Astrocyte (in vitro differentiated cells and primary cell): ENCODE measurements around the gene CEBPG. TPM values are rescaled to one million over a fixed set of nuclear protein-coding genes. Genes with fewer than 3 reads are reported as not detected.

ENCODE experiments used
- DNase-seq: peaks from one replicate; pipeline ENCODE4 v3.0.0-alpha.2; 2010; ENCODE audit warnings: low read depth
- FAIRE-seq: peaks from 2 replicates; lab custom pipeline; 2011; peaks lifted over from hg19 to GRCh38; lab: Jason Lieb, UNC
- H2AFZ ChIP-seq: 2 replicates; pipeline ENCODE4 v1.6.0; 2012; ENCODE audit warnings: low read depth, low read length, inconsistent platforms
- H3K27ac ChIP-seq: 2 replicates; pipeline ENCODE4 v1.5.1; 2011; ENCODE audit warnings: low read depth, low read length, inconsistent platforms
- H3K27me3 ChIP-seq: 2 replicates; pipeline ENCODE4 v1.6.0; 2011; ENCODE audit warnings: low read length, inconsistent platforms; ENCODE audit not compliant: insufficient read depth
- H3K36me3 ChIP-seq: 2 replicates; pipeline ENCODE4 v1.5.1; 2011; ENCODE audit warnings: low read length, inconsistent platforms; ENCODE audit not compliant: insufficient read depth
- H3K4me1 ChIP-seq: 2 replicates; pipeline ENCODE4 v1.5.1; 2011; ENCODE audit warnings: low read length, inconsistent platforms; ENCODE audit not compliant: insufficient read depth
- H3K4me2 ChIP-seq: 2 replicates; pipeline ENCODE4 v1.6.0; 2012; ENCODE audit warnings: low read length, inconsistent platforms
- H3K4me3 ChIP-seq: 2 replicates; pipeline ENCODE4 v1.5.1; 2011; ENCODE audit warnings: low read depth, mild to moderate bottlenecking, low read length, inconsistent platforms; ENCODE audit not compliant: insufficient read depth
- H3K79me2 ChIP-seq: 2 replicates; pipeline ENCODE4 v1.6.0; 2012; ENCODE audit warnings: mild to moderate bottlenecking, low read length, inconsistent platforms; ENCODE audit not compliant: insufficient read depth
- H3K9ac ChIP-seq: 2 replicates; pipeline ENCODE4 v1.6.0; 2012; ENCODE audit warnings: mild to moderate bottlenecking, low read length, inconsistent platforms
- H3K9me3 ChIP-seq: 2 replicates; pipeline ENCODE4 v1.5.1; 2012; ENCODE audit warnings: low read depth, mild to moderate bottlenecking, low read length, inconsistent platforms; ENCODE audit not compliant: insufficient read depth
- H4K20me1 ChIP-seq: 2 replicates; pipeline ENCODE4 v1.6.0; 2012; ENCODE audit warnings: low read length, inconsistent platforms; ENCODE audit not compliant: insufficient read depth
- H3K27ac Mint-ChIP-seq: one replicate; pipeline ENCODE4 v1.8.0; 2021; ENCODE audit warnings: mild to moderate bottlenecking, mixed read lengths; ENCODE audit not compliant: unreplicated experiment
- H3K27me3 Mint-ChIP-seq: one replicate; pipeline ENCODE4 v1.8.0; 2021; ENCODE audit warnings: low read depth, mixed read lengths; ENCODE audit not compliant: unreplicated experiment
- H3K36me3 Mint-ChIP-seq: one replicate; pipeline ENCODE4 v1.8.0; 2021; ENCODE audit warnings: low read depth, mixed read lengths; ENCODE audit not compliant: unreplicated experiment
- H3K4me1 Mint-ChIP-seq: one replicate; pipeline ENCODE4 v1.8.0; 2021; ENCODE audit warnings: low read depth, mixed read lengths; ENCODE audit not compliant: unreplicated experiment
- H3K4me3 Mint-ChIP-seq: one replicate; pipeline ENCODE4 v1.8.0; 2021; ENCODE audit warnings: mild to moderate bottlenecking, moderate library complexity, mixed read lengths; ENCODE audit not compliant: unreplicated experiment
- H3K9me3 Mint-ChIP-seq: one replicate; pipeline ENCODE4 v1.8.0; 2021; ENCODE audit warnings: mild to moderate bottlenecking, mixed read lengths; ENCODE audit not compliant: unreplicated experiment
- CTCF ChIP-seq: IDR thresholded peaks from 2 replicates; pipeline ENCODE4 v1.5.1; 2011; ENCODE audit warnings: low read depth, mild to moderate bottlenecking, inconsistent platforms, low read length, moderate library complexity; ENCODE audit not compliant: insufficient read depth
- EZH2 ChIP-seq: IDR thresholded peaks from 2 replicates; pipeline ENCODE4 v1.6.1; 2012; ENCODE audit warnings: mild to moderate bottlenecking, low read length, inconsistent platforms; ENCODE audit not compliant: insufficient read depth
- total RNA-seq: library from RNA; stranded (reverse); gene quantifications from 2 replicates; pipeline ENCODE4 v1.2.1, GENCODE V29; 2021

The CEBPG gene
- total RNA-seq, 1 donor from 2014 or later: 31.7 TPM

GRCh38 chr19:33335446-33335845 is 38.1 kb upstream of the CEBPG start:
- Histone ChIP-seq H3K27ac (no peak overlapping the region), H3K4me2 (no peak overlapping the region), H3K27me3 (no peaks in the 10 kb centered on the region), H2AFZ (no peak overlapping the region), H3K9ac (no peak overlapping the region), H3K79me2 (no peaks in the 10 kb centered on the region), H4K20me1 (no peaks in the 10 kb centered on the region), H3K36me3 (no peaks in the 10 kb centered on the region), H3K4me3 (no peak overlapping the region), H3K9me3 (no peaks in the 10 kb centered on the region), H3K4me1 (no peaks in the 10 kb centered on the region)
- H3K27ac Mint-ChIP-seq: no peak overlapping the region
- TF ChIP-seq EZH2: no peak
- no peak for TF ChIP-seq CTCF
- peaks cover 10% of the 10 kb centered on the region for H3K27me3 Mint-ChIP-seq
- no peak overlapping the region for H3K4me3 Mint-ChIP-seq
- DNase-seq (no peak), FAIRE-seq (no peak)
- H3K36me3 Mint-ChIP-seq: no peaks in the 10 kb centered on the region
- H3K4me1 Mint-ChIP-seq: no peaks in the 10 kb centered on the region
- H3K9me3 Mint-ChIP-seq: peaks cover 3% of the 10 kb centered on the region

GRCh38 chr19:33339016-33339984 is 34.2 kb upstream of the CEBPG start:
- H3K4me3 ChIP-seq: no peak overlapping the region
- no peak overlapping the region for H3K27ac ChIP-seq
- H3K4me1 Mint-ChIP-seq: no peaks in the 10 kb centered on the region
- H3K4me2 ChIP-seq: no peak overlapping the region
- TF ChIP-seq CTCF (no peak), EZH2 (no peak)
- no peak for FAIRE-seq
- no peak overlapping the region for H2AFZ ChIP-seq
- H3K27me3 ChIP-seq: peaks cover 2% of the 10 kb centered on the region
- no peaks in the 10 kb centered on the region for H3K9me3 ChIP-seq
- H3K36me3 ChIP-seq: no peaks in the 10 kb centered on the region
- no peaks in the 10 kb centered on the region for H4K20me1 ChIP-seq
- H3K9ac ChIP-seq: no peak overlapping the region
- no peak overlapping the region for H3K27ac Mint-ChIP-seq
- no peaks in the 10 kb centered on the region for H3K36me3 Mint-ChIP-seq
- H3K79me2 ChIP-seq: no peaks in the 10 kb centered on the region
- DNase-seq: no peak
- H3K4me3 Mint-ChIP-seq: no peak overlapping the region
- peaks cover 25% of the 10 kb centered on the region for H3K27me3 Mint-ChIP-seq
- no peaks in the 10 kb centered on the region for H3K4me1 ChIP-seq
- no peaks in the 10 kb centered on the region for H3K9me3 Mint-ChIP-seq

GRCh38 chr19:33340991-33341390 is 32.5 kb upstream of the CEBPG start:
- H3K4me1 ChIP-seq: no peaks in the 10 kb centered on the region
- Mint-ChIP-seq H3K4me1 (no peaks in the 10 kb centered on the region), H3K9me3 (no peaks in the 10 kb centered on the region), H3K27ac (no peak overlapping the region), H3K27me3 (peaks cover 39% of the 10 kb centered on the region), H3K36me3 (no peaks in the 10 kb centered on the region), H3K4me3 (no peak overlapping the region)
- no peak overlapping the region for H3K4me3 ChIP-seq
- DNase-seq: no peak
- no peaks in the 10 kb centered on the region for H4K20me1 ChIP-seq
- TF ChIP-seq CTCF: no peak
- TF ChIP-seq EZH2: no peak
- no peaks in the 10 kb centered on the region for H3K9me3 ChIP-seq
- no peak overlapping the region for H2AFZ ChIP-seq
- H3K36me3 ChIP-seq: no peaks in the 10 kb centered on the region
- H3K27ac ChIP-seq: no peak overlapping the region
- H3K79me2 ChIP-seq: no peaks in the 10 kb centered on the region
- H3K4me2 ChIP-seq: no peak overlapping the region
- no peak overlapping the region for H3K9ac ChIP-seq
- peaks cover 14% of the 10 kb centered on the region for H3K27me3 ChIP-seq
- no peak for FAIRE-seq
